Liver (tissue), 3 donors: ENCODE measurements around the gene ADAMTS2.

ENCODE experiments used
- EGR1 ChIP-seq, 2 donors: IDR thresholded peaks; 2 replicates each; pipeline ENCODE4 v1.6.1; 2016 to 2018; ENCODE audit warnings: antibody characterized with exemption in 2 of 2, low read depth in 2 of 2
- RAD21 ChIP-seq, 2 donors: IDR thresholded peaks; 2 replicates each; pipeline ENCODE4 v1.6.1; 2016; ENCODE audit warnings: antibody characterized with exemption in 2 of 2, mild to moderate bottlenecking in 2 of 2
- YY1 ChIP-seq: IDR thresholded peaks from 2 replicates; pipeline ENCODE4 v1.6.1; 2016; ENCODE audit warnings: antibody characterized with exemption, mild to moderate bottlenecking
- TF ChIP-seq, protein P1 (sequence below): fragments of 150-350 bp; IDR thresholded peaks from 2 replicates; pipeline ENCODE4 v1.5.1; 2017; ENCODE audit warnings: improper control_type of control experiment, low read depth, low read length; ENCODE audit not compliant: missing input control
- TF ChIP-seq, protein P2 (sequence below): IDR thresholded peaks from 2 replicates; pipeline ENCODE4 v1.6.1; 2016; ENCODE audit warnings: antibody characterized with exemption
- TF ChIP-seq, protein P3 (sequence below): IDR thresholded peaks from 2 replicates; pipeline ENCODE4 v1.6.1; 2016; ENCODE audit warnings: antibody characterized with exemption, mild to moderate bottlenecking
- donor health status: healthy.
- donor health status: healthy.

DNA sequence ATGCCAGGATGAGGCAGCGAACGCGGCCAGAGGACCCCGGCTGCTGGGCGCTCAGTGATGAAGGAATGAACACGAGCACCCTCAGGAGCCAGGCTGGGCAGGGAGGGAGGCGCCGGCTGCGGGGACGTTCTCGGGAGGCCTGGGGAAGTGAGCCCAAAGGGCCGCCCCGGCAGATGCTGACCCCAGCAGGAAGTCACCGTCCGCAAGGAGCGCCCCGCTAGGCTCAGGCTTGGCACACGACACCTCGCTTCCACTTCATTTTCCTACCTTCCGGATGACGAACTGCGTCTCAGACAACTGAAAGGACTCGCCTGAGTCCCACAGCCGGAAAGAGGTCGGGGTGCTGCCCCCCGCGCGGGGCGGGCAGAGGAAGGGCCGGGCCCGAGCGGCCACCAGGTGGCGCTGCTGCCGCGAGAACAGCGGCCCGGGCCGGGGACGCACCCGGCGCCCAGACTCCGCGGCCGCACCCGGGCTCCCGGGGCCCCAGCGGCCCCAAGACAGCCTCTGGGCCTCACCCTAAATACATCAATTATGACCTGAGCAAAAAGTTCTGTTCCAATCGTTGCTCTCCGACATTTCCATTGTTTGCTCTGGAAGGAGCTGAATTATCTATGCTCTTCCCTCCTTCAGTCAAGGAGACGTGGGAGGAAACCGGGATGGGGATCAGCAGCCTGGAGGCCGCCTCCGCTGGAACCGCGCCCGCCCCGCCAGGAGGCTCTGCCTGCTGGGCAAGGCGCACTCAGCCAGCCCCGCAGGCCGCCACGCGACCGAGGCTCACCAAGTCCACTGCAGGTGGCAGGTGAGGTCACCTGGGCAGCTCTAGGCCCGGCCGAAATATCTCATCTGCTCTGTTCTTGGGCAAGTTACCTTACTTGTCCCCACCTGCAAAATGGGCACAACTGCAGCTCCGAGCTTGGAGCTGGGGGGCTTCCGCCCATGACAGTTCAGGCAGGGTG is 178.1 kb downstream of the ADAMTS2 start:
- TF ChIP-seq, protein P1, sequence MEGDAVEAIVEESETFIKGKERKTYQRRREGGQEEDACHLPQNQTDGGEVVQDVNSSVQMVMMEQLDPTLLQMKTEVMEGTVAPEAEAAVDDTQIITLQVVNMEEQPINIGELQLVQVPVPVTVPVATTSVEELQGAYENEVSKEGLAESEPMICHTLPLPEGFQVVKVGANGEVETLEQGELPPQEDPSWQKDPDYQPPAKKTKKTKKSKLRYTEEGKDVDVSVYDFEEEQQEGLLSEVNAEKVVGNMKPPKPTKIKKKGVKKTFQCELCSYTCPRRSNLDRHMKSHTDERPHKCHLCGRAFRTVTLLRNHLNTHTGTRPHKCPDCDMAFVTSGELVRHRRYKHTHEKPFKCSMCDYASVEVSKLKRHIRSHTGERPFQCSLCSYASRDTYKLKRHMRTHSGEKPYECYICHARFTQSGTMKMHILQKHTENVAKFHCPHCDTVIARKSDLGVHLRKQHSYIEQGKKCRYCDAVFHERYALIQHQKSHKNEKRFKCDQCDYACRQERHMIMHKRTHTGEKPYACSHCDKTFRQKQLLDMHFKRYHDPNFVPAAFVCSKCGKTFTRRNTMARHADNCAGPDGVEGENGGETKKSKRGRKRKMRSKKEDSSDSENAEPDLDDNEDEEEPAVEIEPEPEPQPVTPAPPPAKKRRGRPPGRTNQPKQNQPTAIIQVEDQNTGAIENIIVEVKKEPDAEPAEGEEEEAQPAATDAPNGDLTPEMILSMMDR: peak; percentile 77
- TF ChIP-seq RAD21 (IDR thresholded peaks at IDR 0.05) (peak; percentile 56 to 66), YY1 (no peak), EGR1 (IDR thresholded peaks at IDR 0.05; ENCODE audit: low read depth in 2 of 2) (no peak)
- TF ChIP-seq, protein P2, sequence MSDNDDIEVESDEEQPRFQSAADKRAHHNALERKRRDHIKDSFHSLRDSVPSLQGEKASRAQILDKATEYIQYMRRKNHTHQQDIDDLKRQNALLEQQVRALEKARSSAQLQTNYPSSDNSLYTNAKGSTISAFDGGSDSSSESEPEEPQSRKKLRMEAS: no peak
- TF ChIP-seq, protein P3, sequence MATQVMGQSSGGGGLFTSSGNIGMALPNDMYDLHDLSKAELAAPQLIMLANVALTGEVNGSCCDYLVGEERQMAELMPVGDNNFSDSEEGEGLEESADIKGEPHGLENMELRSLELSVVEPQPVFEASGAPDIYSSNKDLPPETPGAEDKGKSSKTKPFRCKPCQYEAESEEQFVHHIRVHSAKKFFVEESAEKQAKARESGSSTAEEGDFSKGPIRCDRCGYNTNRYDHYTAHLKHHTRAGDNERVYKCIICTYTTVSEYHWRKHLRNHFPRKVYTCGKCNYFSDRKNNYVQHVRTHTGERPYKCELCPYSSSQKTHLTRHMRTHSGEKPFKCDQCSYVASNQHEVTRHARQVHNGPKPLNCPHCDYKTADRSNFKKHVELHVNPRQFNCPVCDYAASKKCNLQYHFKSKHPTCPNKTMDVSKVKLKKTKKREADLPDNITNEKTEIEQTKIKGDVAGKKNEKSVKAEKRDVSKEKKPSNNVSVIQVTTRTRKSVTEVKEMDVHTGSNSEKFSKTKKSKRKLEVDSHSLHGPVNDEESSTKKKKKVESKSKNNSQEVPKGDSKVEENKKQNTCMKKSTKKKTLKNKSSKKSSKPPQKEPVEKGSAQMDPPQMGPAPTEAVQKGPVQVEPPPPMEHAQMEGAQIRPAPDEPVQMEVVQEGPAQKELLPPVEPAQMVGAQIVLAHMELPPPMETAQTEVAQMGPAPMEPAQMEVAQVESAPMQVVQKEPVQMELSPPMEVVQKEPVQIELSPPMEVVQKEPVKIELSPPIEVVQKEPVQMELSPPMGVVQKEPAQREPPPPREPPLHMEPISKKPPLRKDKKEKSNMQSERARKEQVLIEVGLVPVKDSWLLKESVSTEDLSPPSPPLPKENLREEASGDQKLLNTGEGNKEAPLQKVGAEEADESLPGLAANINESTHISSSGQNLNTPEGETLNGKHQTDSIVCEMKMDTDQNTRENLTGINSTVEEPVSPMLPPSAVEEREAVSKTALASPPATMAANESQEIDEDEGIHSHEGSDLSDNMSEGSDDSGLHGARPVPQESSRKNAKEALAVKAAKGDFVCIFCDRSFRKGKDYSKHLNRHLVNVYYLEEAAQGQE: no peak
